IMR-90 (cell line): ENCODE results near the gene KRI1. TPM values are rescaled to one million over a fixed set of nuclear protein-coding genes. Genes with fewer than 3 reads are reported as not detected.
A peak's percentile ranks its signal among the peaks of the same experiment; 100 is the strongest.

Source experiments
- ATAC-seq: fragments of 200-7000 bp; cut with Tn5 transposase; 2 replicates; pipeline ENCODE4 v1.9.1; 2020; ENCODE audit warnings: low read depth, mild to moderate bottlenecking, moderate library complexity
- BruUV-seq: library from RNA; stranded (reverse); fragments of 400-500 nt; replicated peaks from 2 replicates; lab custom pipeline; 2021; lab: Mats Ljungman, UMichigan
- CTCF ChIA-PET: fragments of 300-600 bp; formaldehyde crosslinking; extraction: SDS; loops from one replicate; lab custom pipeline; 2021; ENCODE audit warnings: antibody characterized with exemption; lab: Yijun Ruan, JAX
- POLR2A ChIA-PET: fragments of 300-600 bp; sonication (Branson Sonifier 250); formaldehyde crosslinking; loops from one replicate; lab custom pipeline; 2022; ENCODE audit warnings: antibody characterized with exemption; ENCODE audit not compliant: unreplicated experiment; lab: Charles Lee
- DNase-seq: peaks from one replicate; pipeline ENCODE4 v3.0.0; 2013
- H2AFZ ChIP-seq: replicated peaks from 2 replicates; pipeline ENCODE3; 2013; ENCODE audit warnings: low read length, mild to moderate bottlenecking; ENCODE audit not compliant: poor library complexity
- H2AK5ac ChIP-seq: 2 replicates; pipeline ENCODE4 v1.6.1; 2013; ENCODE audit warnings: low read depth, low read length, inconsistent platforms
- H2AK9ac ChIP-seq: replicated peaks from 2 replicates; pipeline ENCODE3; 2013; ENCODE audit warnings: mild to moderate bottlenecking, low read depth, low read length, moderate library complexity; ENCODE audit not compliant: poor library complexity
- H2BK120ac ChIP-seq: 2 replicates; pipeline ENCODE4 v1.6.1; 2013; ENCODE audit warnings: low read depth, low read length, inconsistent platforms
- H2BK15ac ChIP-seq: 3 replicates; pipeline ENCODE4 v1.6.1; 2013; ENCODE audit warnings: low read depth, low read length, inconsistent platforms
- H2BK20ac ChIP-seq: 2 replicates; pipeline ENCODE4 v1.6.1; 2013; ENCODE audit warnings: low read depth, mild to moderate bottlenecking, inconsistent platforms, low read length, moderate library complexity
- H2BK5ac ChIP-seq: 2 replicates; pipeline ENCODE4 v1.6.1; 2013; ENCODE audit warnings: mild to moderate bottlenecking, low read depth, low read length, inconsistent platforms; ENCODE audit not compliant: poor library complexity, severe bottlenecking
- H3K14ac ChIP-seq: replicated peaks from 2 replicates; pipeline ENCODE4 v1.6.1; 2013; ENCODE audit warnings: low read depth, low read length, inconsistent platforms
- H3K18ac ChIP-seq: 2 replicates; pipeline ENCODE4 v1.6.1; 2013; ENCODE audit warnings: low read depth, low read length, control low read depth
- H3K23ac ChIP-seq: 2 replicates; pipeline ENCODE4 v1.6.1; 2013; ENCODE audit warnings: low read depth, low read length, inconsistent platforms
- H3K27ac ChIP-seq: 2 replicates; pipeline ENCODE4 v1.5.1; 2013; ENCODE audit warnings: mild to moderate bottlenecking, control low read depth, low read length; ENCODE audit not compliant: insufficient read depth
- H3K27me3 ChIP-seq: 2 replicates; pipeline ENCODE4 v1.6.1; 2013; ENCODE audit warnings: low read length; ENCODE audit not compliant: control insufficient read depth, insufficient read depth
- H3K36me3 ChIP-seq: 2 replicates; pipeline ENCODE4 v1.6.1; 2013; ENCODE audit warnings: low read length, mixed read lengths; ENCODE audit not compliant: control insufficient read depth, insufficient read depth
- H3K4ac ChIP-seq: 2 replicates; pipeline ENCODE4 v1.6.1; 2013; ENCODE audit warnings: low read depth, low read length, inconsistent platforms
- H3K4me1 ChIP-seq: 2 replicates; pipeline ENCODE4 v1.6.1; 2013; ENCODE audit warnings: low read length, mixed read lengths; ENCODE audit not compliant: control insufficient read depth, insufficient read depth
- H3K4me2 ChIP-seq: 2 replicates; pipeline ENCODE4 v1.6.1; 2013; ENCODE audit warnings: low read depth, mild to moderate bottlenecking, control low read depth, low read length, moderate library complexity
- H3K4me3 ChIP-seq: 2 replicates; pipeline ENCODE4 v1.5.1; 2013; ENCODE audit warnings: low read depth, mild to moderate bottlenecking, control low read depth, low read length, moderate library complexity; ENCODE audit not compliant: insufficient read depth
- H3K56ac ChIP-seq: 2 replicates; pipeline ENCODE4 v1.6.1; 2013; ENCODE audit warnings: low read length, inconsistent platforms; ENCODE audit not compliant: insufficient read depth; ENCODE audit errors: extremely low read depth
- H3K79me1 ChIP-seq, 2 experiments: 2 replicates each; pipeline ENCODE4 v1.6.1; 2013; ENCODE audit warnings: low read length in 2 of 2, inconsistent platforms in 1 of 2, low read depth in 1 of 2
- H3K9ac ChIP-seq: 2 replicates; pipeline ENCODE4 v1.6.1; 2013; ENCODE audit warnings: low read depth, low read length, control low read depth
- H3K9me1 ChIP-seq: 2 replicates; pipeline ENCODE4 v1.6.1; 2013; ENCODE audit warnings: low read length, inconsistent platforms; ENCODE audit not compliant: insufficient read depth
- H3K9me3 ChIP-seq: 2 replicates; pipeline ENCODE4 v1.6.1; 2013; ENCODE audit warnings: low read length; ENCODE audit not compliant: control insufficient read depth, insufficient read depth
- H4K20me1 ChIP-seq: 2 replicates; pipeline ENCODE4 v1.6.1; 2013; ENCODE audit warnings: low read length, inconsistent platforms; ENCODE audit not compliant: insufficient read depth
- H4K5ac ChIP-seq: 2 replicates; pipeline ENCODE4 v1.6.1; 2013; ENCODE audit warnings: mild to moderate bottlenecking, low read depth, low read length, control low read depth
- H4K8ac ChIP-seq, 2 experiments: 2 replicates each; pipeline ENCODE4 v1.6.1; 2013; ENCODE audit warnings: low read depth in 2 of 2, low read length in 2 of 2, control low read depth in 1 of 2, inconsistent platforms in 1 of 2
- H4K91ac ChIP-seq: 2 replicates; pipeline ENCODE4 v1.6.1; 2013; ENCODE audit warnings: low read depth, low read length, inconsistent platforms; ENCODE audit not compliant: insufficient read depth
- CEBPB ChIP-seq: IDR thresholded peaks from 2 replicates; pipeline ENCODE4 v1.6.1; 2012; ENCODE audit warnings: low read depth, low read length, improper control_type of control experiment
- CHD1 ChIP-seq: IDR thresholded peaks from 2 replicates; pipeline ENCODE4 v1.6.1; 2012; ENCODE audit warnings: low read depth, low read length, improper control_type of control experiment
- ELK1 ChIP-seq: fragments of 150-350 bp; IDR thresholded peaks from 2 replicates; pipeline ENCODE4 v1.6.1; 2016; ENCODE audit warnings: low read depth, mild to moderate bottlenecking, low read length, moderate library complexity, borderline replicate concordance
- MAZ ChIP-seq: IDR thresholded peaks from 2 replicates; pipeline ENCODE4 v1.6.1; 2012; ENCODE audit warnings: low read depth, mild to moderate bottlenecking, low read length, improper control_type of control experiment, moderate library complexity, borderline replicate concordance
- MXI1 ChIP-seq: IDR thresholded peaks from 2 replicates; pipeline ENCODE4 v1.6.1; 2012; ENCODE audit warnings: low read depth, mild to moderate bottlenecking, low read length, moderate library complexity, borderline replicate concordance
- NFE2L2 ChIP-seq: fragments of 150-350 bp; IDR thresholded peaks from 2 replicates; pipeline ENCODE4 v1.6.1; 2016; ENCODE audit warnings: low read depth, mild to moderate bottlenecking, low read length
- POLR2A ChIP-seq: IDR thresholded peaks from 2 replicates; pipeline ENCODE4 v1.6.1; 2012; ENCODE audit warnings: mild to moderate bottlenecking, low read depth, low read length
- RFX5 ChIP-seq: IDR thresholded peaks from 2 replicates; pipeline ENCODE4 v1.8.0; 2012; ENCODE audit warnings: low read depth, mild to moderate bottlenecking, low read length, moderate library complexity
- SMC3 ChIP-seq: fragments of 150-350 bp; IDR thresholded peaks from 2 replicates; pipeline ENCODE4 v1.6.1; 2016; ENCODE audit warnings: low read depth, mild to moderate bottlenecking, antibody characterized with exemption, low read length, moderate library complexity
- USF2 ChIP-seq: fragments of 150-350 bp; IDR thresholded peaks from 2 replicates; pipeline ENCODE4 v1.6.1; 2017; ENCODE audit warnings: mild to moderate bottlenecking, antibody characterized with exemption, low read length, low read depth
- WGBS, 2 experiments: methylation state at CpG; one replicate each; pipeline versions ENCODE4 v1.1.5 to v1.1.7; 2013; ENCODE audit warnings: missing lambda C conversion rate in 2 of 2; ENCODE audit not compliant: insufficient read length in 1 of 2; ENCODE audit errors: extremely low coverage in 2 of 2; 5-methylcytosine and 5-hydroxymethylcytosine counted together
- dilution Hi-C: fragments of 300-500 bp; cut with HindIII; formaldehyde crosslinking; loops from one replicate; pipeline ENCODE4 v1.14.3; 2018; ENCODE audit warnings: low sequenced_read_pairs; ENCODE audit not compliant: unreplicated experiment
- in situ Hi-C: fragments of 300-500 bp; cut with MboI; formaldehyde crosslinking; loops from 3 replicates; pipeline ENCODE4 v1.14.3; 2019; ENCODE audit warnings: low sequenced_read_pairs, inconsistent platforms, mixed read lengths
- intact Hi-C: fragments of 100-400 bp; cut with micrococcal nuclease; formaldehyde crosslinking; loops from 2 replicates; pipeline ENCODE4 v1.10.0; 2022
- polyA plus RNA-seq, 3 experiments: library from polyadenylated mRNA; depleted of rRNA; stranded (reverse); fragments of >200 nt; gene quantifications; 2 replicates each; pipeline ENCODE4 v1.2.3, GENCODE V29; 2012; ENCODE audit warnings: low replicate concordance in 1 of 3
- total RNA-seq: library from RNA; depleted of rRNA; stranded (reverse); fragments of >200 nt; gene quantifications from 2 replicates; pipeline ENCODE4 v1.2.3, GENCODE V29; 2012

Gene KRI1
- total and polyA plus RNA-seq, 2 of the 4 experiments (the other 2 are of a cell fraction), result 5.7 to 13.3 TPM

- peak overlapping the region; percentile 78 for H3K4me2 ChIP-seq
- peak overlapping the region; percentile 84 for H3K9ac ChIP-seq
- peak overlapping the region; percentile 99 for H3K4ac ChIP-seq
- H3K4me3 ChIP-seq, result peak overlapping the region; percentile 90
- ChIA-PET POLR2A (no interaction called here), CTCF (no interaction called here)
- no peaks in the 10 kb centered on the region; the same call in 1 of the 2 replicates for H3K9me3 ChIP-seq
- peak overlapping the region; percentile 82 for H3K27ac ChIP-seq
- H3K4me1 ChIP-seq, result peaks cover 10% of the 10 kb centered on the region
- peaks cover under 1% of the 10 kb centered on the region; the same call in 1 of the 2 replicates for H3K27me3 ChIP-seq
- H3K56ac ChIP-seq, result peak overlapping the region; percentile 77
- H2AK9ac ChIP-seq, result peak overlapping the region; percentile 98
- peak; percentile 13 for ATAC-seq
- peaks cover 12 to 47% of the 10 kb centered on the region in 2 experiments; a peak in 3 of 4 replicates for H3K79me1 ChIP-seq
- dilution Hi-C loops, result no loop called here
- peaks cover 13% of the 10 kb centered on the region for H4K20me1 ChIP-seq
- peak overlapping the region; percentile 97 for H3K23ac ChIP-seq
- peak overlapping the region; percentile 72 to 94 for H4K8ac ChIP-seq
- TF ChIP-seq CEBPB (no peak), NFE2L2 (no peak), POLR2A (no peak), RFX5 (no peak), SMC3 (no peak), MXI1 (no peak), MAZ (peak; percentile 78; the same call in 1 of the 2 replicates), ELK1 (no peak), CHD1 (0 out of 2 replicates have a peak, but pooled peaks have one; percentile 20), USF2 (no peak)
- peak overlapping the region; percentile 79 for H2BK120ac ChIP-seq
- peaks cover 1% of the 10 kb centered on the region; the same call in 1 of the 2 replicates for H3K36me3 ChIP-seq
- intact Hi-C loops, result no loop called here
- peak overlapping the region; percentile 99 for H2AFZ ChIP-seq
- H3K18ac ChIP-seq, result peak overlapping the region; percentile 92
- H3K9me1 ChIP-seq, result peaks cover 15% of the 10 kb centered on the region
- H4K91ac ChIP-seq, result peak overlapping the region; percentile 96
- H2BK15ac ChIP-seq, result peak overlapping the region; percentile 55; the same call in 1 of the 3 replicates
- peak overlapping the region; percentile 87 for H2BK5ac ChIP-seq
- H2BK20ac ChIP-seq, result peak overlapping the region; percentile 20; the same call in 1 of the 2 replicates
- no TSS peak for BruUV-seq
- peak overlapping the region; percentile 88 for H4K5ac ChIP-seq
- H3K14ac ChIP-seq, result peak overlapping the region; percentile 99
- no peak for DNase-seq
- in situ Hi-C loops, result no loop called here
- H2AK5ac ChIP-seq, result peak overlapping the region; percentile 55
- WGBS, 2 experiments, result 2% methylated on average over 8 of the region's 19 CpGs; no CpG with 5 or more reads in 1 of the 2 experiments
Observed at GRCh38 chr19:10603084-10603872, 37.5 kb upstream of the KRI1 start.
